DND-41 (cell line): ENCODE measurements around the gene TCF7L2.

Experiments
- ATAC-seq: fragments of 200-7000 bp; cut with Tn5 transposase; 3 replicates; pipeline ENCODE4 v1.9.1; 2021; ENCODE audit warnings: low read depth; ENCODE audit not compliant: insufficient read depth
- DNase-seq: peaks from one replicate; pipeline ENCODE4 v3.0.0-alpha.2; 2020
- H2AFZ ChIP-seq: 2 replicates; pipeline ENCODE4 v1.6.0; 2012; ENCODE audit warnings: low read depth, low read length
- H3K27ac ChIP-seq: 2 replicates; pipeline ENCODE4 v1.5.1; 2012; ENCODE audit warnings: low read length, inconsistent platforms
- H3K27me3 ChIP-seq: fragments of 200-600 bp; sonication (generic); 2 replicates; pipeline ENCODE4 v1.6.0; 2012; ENCODE audit warnings: low read length, mild to moderate bottlenecking, inconsistent platforms; ENCODE audit not compliant: insufficient read depth, poor library complexity
- H3K36me3 ChIP-seq: 2 replicates; pipeline ENCODE4 v1.5.1; 2012; ENCODE audit warnings: low read length, inconsistent platforms; ENCODE audit not compliant: insufficient read depth
- H3K4me1 ChIP-seq: 2 replicates; pipeline ENCODE4 v1.5.1; 2012; ENCODE audit warnings: mild to moderate bottlenecking, low read length; ENCODE audit not compliant: insufficient read depth
- H3K4me2 ChIP-seq: 2 replicates; pipeline ENCODE4 v1.6.0; 2012; ENCODE audit warnings: mild to moderate bottlenecking, moderate library complexity, low read length, inconsistent platforms; ENCODE audit not compliant: insufficient read depth
- H3K4me3 ChIP-seq, 2 experiments: fragments of 200-600 bp in 1 of 2; shearing (Covaris generic) in 1 of 2; 2 replicates each; pipeline ENCODE4 v1.5.1; 2012 to 2016; ENCODE audit warnings: inconsistent platforms in 2 of 2, low read length in 2 of 2, mild to moderate bottlenecking in 2 of 2, low read depth in 1 of 2, moderate library complexity in 1 of 2
- H3K79me2 ChIP-seq: 2 replicates; pipeline ENCODE4 v1.6.0; 2012; ENCODE audit warnings: low read length, inconsistent platforms; ENCODE audit not compliant: insufficient read depth
- H3K9ac ChIP-seq: 2 replicates; pipeline ENCODE4 v1.6.0; 2012; ENCODE audit warnings: low read depth, mild to moderate bottlenecking, inconsistent platforms, low read length, moderate library complexity
- H3K9me3 ChIP-seq: 2 replicates; pipeline ENCODE4 v1.5.1; 2012; ENCODE audit warnings: low read length, moderate library complexity, mild to moderate bottlenecking, inconsistent platforms; ENCODE audit not compliant: insufficient read depth, severe bottlenecking
- H4K20me1 ChIP-seq: 2 replicates; pipeline ENCODE4 v1.6.0; 2012; ENCODE audit warnings: low read length; ENCODE audit not compliant: insufficient read depth
- EZH2 ChIP-seq: IDR thresholded peaks from 3 replicates; pipeline ENCODE4 v1.6.1; 2012; ENCODE audit warnings: borderline replicate concordance, low read depth, mild to moderate bottlenecking, moderate library complexity, low read length, inconsistent platforms; ENCODE audit not compliant: severe bottlenecking
- TF ChIP-seq, protein P1 (sequence below): IDR thresholded peaks from 2 replicates; pipeline ENCODE4 v1.5.1; 2012; ENCODE audit warnings: borderline replicate concordance, low read length, moderate library complexity, mild to moderate bottlenecking; ENCODE audit not compliant: poor library complexity, severe bottlenecking; ENCODE audit errors: extremely low read depth

The TCF7L2 gene

DNA sequence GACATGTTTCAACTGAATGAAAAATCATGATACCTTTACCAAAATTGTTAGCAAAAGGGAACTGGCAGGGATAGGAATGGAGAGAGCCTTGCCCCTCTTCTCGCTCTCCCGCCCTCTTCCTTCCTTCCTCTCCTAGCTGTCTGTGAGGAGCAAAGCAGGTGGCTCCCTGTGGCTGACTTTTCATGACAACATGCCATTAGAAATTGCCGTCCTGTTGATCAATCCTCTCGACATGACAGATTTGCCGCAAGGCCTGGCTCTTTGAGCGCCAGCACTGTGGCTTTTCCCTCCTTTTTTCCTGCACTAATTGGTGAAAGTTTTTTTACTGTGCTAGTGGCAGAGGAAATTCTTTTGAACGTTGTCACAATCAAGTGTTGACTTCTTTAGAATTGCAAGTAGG lies 171.1 kb downstream of the TCF7L2 start:
- Histone ChIP-seq H3K79me2 (peaks cover 11% of the 10 kb centered on the region; the same call in 1 of the 2 replicates), H2AFZ (no peak overlapping the region), H3K36me3 (no peaks in the 10 kb centered on the region), H3K27ac (no peak overlapping the region), H3K4me2 (no peak overlapping the region), H3K4me3 (no peak overlapping the region), H4K20me1 (peaks cover 29% of the 10 kb centered on the region; the same call in 1 of the 2 replicates), H3K27me3 (no peaks in the 10 kb centered on the region), H3K9me3 (no peaks in the 10 kb centered on the region), H3K9ac (no peak overlapping the region), H3K4me1 (no peaks in the 10 kb centered on the region)
- no peak for ATAC-seq
- TF ChIP-seq, protein P1, sequence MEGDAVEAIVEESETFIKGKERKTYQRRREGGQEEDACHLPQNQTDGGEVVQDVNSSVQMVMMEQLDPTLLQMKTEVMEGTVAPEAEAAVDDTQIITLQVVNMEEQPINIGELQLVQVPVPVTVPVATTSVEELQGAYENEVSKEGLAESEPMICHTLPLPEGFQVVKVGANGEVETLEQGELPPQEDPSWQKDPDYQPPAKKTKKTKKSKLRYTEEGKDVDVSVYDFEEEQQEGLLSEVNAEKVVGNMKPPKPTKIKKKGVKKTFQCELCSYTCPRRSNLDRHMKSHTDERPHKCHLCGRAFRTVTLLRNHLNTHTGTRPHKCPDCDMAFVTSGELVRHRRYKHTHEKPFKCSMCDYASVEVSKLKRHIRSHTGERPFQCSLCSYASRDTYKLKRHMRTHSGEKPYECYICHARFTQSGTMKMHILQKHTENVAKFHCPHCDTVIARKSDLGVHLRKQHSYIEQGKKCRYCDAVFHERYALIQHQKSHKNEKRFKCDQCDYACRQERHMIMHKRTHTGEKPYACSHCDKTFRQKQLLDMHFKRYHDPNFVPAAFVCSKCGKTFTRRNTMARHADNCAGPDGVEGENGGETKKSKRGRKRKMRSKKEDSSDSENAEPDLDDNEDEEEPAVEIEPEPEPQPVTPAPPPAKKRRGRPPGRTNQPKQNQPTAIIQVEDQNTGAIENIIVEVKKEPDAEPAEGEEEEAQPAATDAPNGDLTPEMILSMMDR: no peak
- no peak for TF ChIP-seq EZH2
- DNase-seq: no peak

DNA sequence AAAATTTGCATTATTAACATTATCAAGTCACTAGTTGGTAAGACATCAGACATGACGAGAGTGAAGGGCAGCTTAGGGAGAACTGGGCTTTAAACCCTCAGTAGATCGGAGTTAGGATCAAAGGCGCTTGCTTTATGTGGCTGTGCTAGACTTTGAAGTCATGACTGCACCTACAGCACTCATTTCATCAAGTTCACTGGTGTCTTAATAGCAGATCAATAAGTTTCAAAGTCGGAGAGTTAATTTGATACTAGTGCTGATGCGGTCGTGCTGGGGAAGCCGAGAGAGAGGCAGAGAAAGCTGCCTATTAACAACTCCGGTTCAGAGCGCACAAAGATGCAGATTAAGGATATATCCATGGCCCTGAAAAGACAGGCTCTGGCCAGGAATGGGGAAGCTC lies 172.9 kb downstream of the TCF7L2 start:
- no peak for DNase-seq
- Histone ChIP-seq H3K4me2 (no peak overlapping the region), H3K9ac (no peak overlapping the region), H3K79me2 (peaks cover 11% of the 10 kb centered on the region; the same call in 1 of the 2 replicates), H3K27ac (no peak overlapping the region), H3K9me3 (no peaks in the 10 kb centered on the region), H2AFZ (no peak overlapping the region), H3K4me3 (no peak overlapping the region), H4K20me1 (peaks cover 29% of the 10 kb centered on the region; the same call in 1 of the 2 replicates), H3K36me3 (no peaks in the 10 kb centered on the region), H3K4me1 (no peaks in the 10 kb centered on the region), H3K27me3 (no peaks in the 10 kb centered on the region)
- TF ChIP-seq, protein P1: no peak
- no peak for TF ChIP-seq EZH2
- ATAC-seq: no peak

DNA sequence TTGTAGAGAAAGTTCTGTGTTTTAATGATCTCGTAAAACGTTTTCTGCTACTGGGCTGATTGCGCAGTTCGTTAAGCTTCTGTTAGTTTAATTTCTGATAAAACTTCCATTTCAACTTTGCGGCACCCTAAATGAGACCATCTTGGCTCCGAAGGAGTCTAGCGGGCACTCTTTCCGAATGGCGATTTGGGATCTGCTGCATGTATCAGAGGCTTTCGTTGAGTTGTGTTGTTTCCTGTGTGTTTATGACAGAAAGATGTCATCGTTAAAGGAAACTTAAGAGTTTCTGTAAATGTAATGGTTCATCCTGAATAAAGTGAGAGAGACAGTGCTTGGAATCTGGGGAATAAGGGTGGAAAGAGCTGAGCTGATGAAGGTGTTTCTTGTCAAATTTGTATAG lies 174.7 kb downstream of the TCF7L2 start:
- Histone ChIP-seq H3K27ac (no peak overlapping the region), H4K20me1 (peaks cover 39% of the 10 kb centered on the region; the same call in 1 of the 2 replicates), H2AFZ (no peak overlapping the region), H3K27me3 (no peaks in the 10 kb centered on the region), H3K4me3 (no peak overlapping the region), H3K4me1 (no peaks in the 10 kb centered on the region), H3K4me2 (no peak overlapping the region), H3K9me3 (no peaks in the 10 kb centered on the region), H3K36me3 (no peaks in the 10 kb centered on the region), H3K79me2 (peaks cover 6% of the 10 kb centered on the region; the same call in 1 of the 2 replicates), H3K9ac (no peak overlapping the region)
- DNase-seq: no peak
- no peak for ATAC-seq
- no peak for TF ChIP-seq EZH2
- TF ChIP-seq, protein P1: no peak
